HG03469 (cell line): ENCODE measurements around the gene TIGD3.

Experiments used
- ATAC-seq: cut with Tn5 transposase; IDR thresholded peaks from one replicate; pipeline ENCODE4 v1.9.1; 2021; ENCODE audit warnings: mild to moderate bottlenecking, moderate library complexity, moderate number of reproducible peaks; ENCODE audit not compliant: unreplicated experiment

TIGD3 gene

GRCh38 chr11:65404210-65404609, 49.7 kb downstream of the TIGD3 start:
- ATAC-seq, result no peak

GRCh38 chr11:65404638-65405339, 50.2 kb downstream of the TIGD3 start:
- ATAC-seq, result no peak
